Right atrium auricular region (tissue), 2 donors: Measurements from ENCODE around the gene CRYAB. TPM values are rescaled to one million over a fixed set of nuclear protein-coding genes. Genes with fewer than 3 reads are reported as not detected.
"Not testable (repeated sequence)": the region's sequence is repeated elsewhere in the genome, so short reads cannot be mapped to it uniquely, and the experiment has no call there.

Source experiments
- DNase-seq: peaks from one replicate; pipeline ENCODE4 v3.0.0-alpha.2; 2019; ENCODE audit warnings: low spot score
- H3K27ac ChIP-seq, 2 donors: fragments of 200-600 bp; sonication (generic); 1 replicate in 1 of 2; 2 replicates in 1 of 2; pipeline ENCODE4 v1.5.1; 2016 to 2019
- H3K27me3 ChIP-seq, 2 donors: fragments of 200-600 bp; sonication (generic); one replicate each; pipeline versions ENCODE4 v1.5.1 to v1.6.0; 2017 to 2019
- H3K36me3 ChIP-seq: fragments of 200-600 bp; sonication (generic); one replicate; pipeline ENCODE4 v1.5.1; 2016
- H3K4me1 ChIP-seq, 2 donors: fragments of 200-600 bp; sonication (generic); one replicate each; pipeline versions ENCODE4 v1.5.1 to v1.6.0; 2017 to 2019
- H3K4me3 ChIP-seq, 2 donors: fragments of 200-600 bp; sonication (generic); 1 replicate in 1 of 2; 2 replicates in 1 of 2; pipeline ENCODE4 v1.5.1; 2017 to 2019; ENCODE audit warnings: mild to moderate bottlenecking in 1 of 2, moderate library complexity in 1 of 2
- H3K9me3 ChIP-seq, 2 donors: fragments of 200-600 bp; sonication (generic); one replicate each; pipeline ENCODE4 v1.5.1; 2019
- CTCF ChIP-seq, 2 donors: fragments of 200-600 bp; sonication (generic); IDR thresholded peaks; one replicate each; pipeline ENCODE4 v1.5.1; 2019; ENCODE audit warnings: antibody characterized with exemption in 2 of 2
- total RNA-seq, 2 donors: library from RNA; depleted of rRNA; stranded (reverse); fragments of >200 nt; gene quantifications; one replicate each; pipeline ENCODE4 v1.1.0, GENCODE V29; 2016

CRYAB gene
- total RNA-seq, 2 donors from 2014 or later: 2,961 to 3,608 TPM

GRCh38 chr11:111906680-111907079 is 4.9 kb downstream of the CRYAB start:
- no peak for DNase-seq
- H3K4me1 ChIP-seq: no peaks in the 10 kb centered on the region

DNA sequence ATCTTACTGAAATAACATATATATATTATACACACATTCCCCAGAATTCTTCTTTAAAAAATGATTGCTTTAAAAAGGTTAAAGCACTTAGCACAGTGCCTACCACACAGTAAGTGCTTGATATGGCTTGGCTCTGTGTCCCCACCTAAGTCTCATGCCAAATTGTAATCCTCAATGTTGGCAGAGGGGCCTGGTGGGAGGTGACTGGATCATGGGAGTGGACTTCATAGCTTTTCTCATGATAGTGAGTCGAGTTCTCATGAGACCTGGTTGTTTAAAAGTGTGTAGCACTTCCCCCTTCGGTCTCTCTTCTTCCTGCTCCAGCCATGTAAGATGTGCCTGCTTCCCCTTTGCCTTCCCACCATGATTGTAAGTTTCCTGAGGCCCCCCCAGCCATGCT is 6.2 kb downstream of the CRYAB start:
- Histone ChIP-seq H3K27me3 (no peaks in the 10 kb centered on the region), H3K27ac (peak overlapping the region; percentile 98 to 100), H3K4me3 (no peak overlapping the region), H3K9me3 (no peaks in the 10 kb centered on the region), H3K4me1 (no peaks in the 10 kb centered on the region), H3K36me3 (peaks cover 27% of the 10 kb centered on the region)
- DNase-seq: no peak
- TF ChIP-seq CTCF (IDR thresholded peaks at IDR 0.05): no peak

More at GRCh38 chr11:111906680-111907079, 4.9 kb downstream of the CRYAB start:
- Histone ChIP-seq H3K27ac (peak overlapping the region; percentile 98 to 100), H3K4me3 (no peak overlapping the region), H3K27me3 (no peaks in the 10 kb centered on the region), H3K9me3 (no peaks in the 10 kb centered on the region), H3K36me3 (peaks cover 35% of the 10 kb centered on the region)
- no peak for TF ChIP-seq CTCF (IDR thresholded peaks at IDR 0.05)

DNA sequence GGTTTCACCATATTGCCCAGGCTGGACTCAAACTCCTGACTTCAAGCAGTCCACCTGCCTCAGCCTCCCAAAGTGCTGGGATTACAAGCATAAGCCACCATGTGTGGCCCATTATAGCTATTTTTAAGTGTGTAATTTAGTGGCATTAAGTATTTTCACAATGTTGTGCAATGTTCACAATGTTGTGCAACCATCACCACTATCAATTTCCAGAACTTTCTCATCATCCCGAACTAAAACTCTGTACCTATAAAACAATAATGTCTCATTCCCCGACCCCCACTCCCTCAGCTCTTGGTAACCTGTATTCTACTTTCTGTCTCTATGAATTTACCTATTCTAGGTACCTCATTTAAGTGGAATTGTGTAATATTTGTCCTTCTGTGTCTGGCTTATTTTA is 24.7 kb downstream of the CRYAB start:
- DNase-seq: no peak
- no peak overlapping the region for H3K27ac ChIP-seq
- H3K4me3 ChIP-seq: no peak overlapping the region
- H3K9me3 ChIP-seq: no peaks in the 10 kb centered on the region
- TF ChIP-seq CTCF (IDR thresholded peaks at IDR 0.05): no peak
- no peaks in the 10 kb centered on the region for H3K27me3 ChIP-seq
- no peaks in the 10 kb centered on the region for H3K36me3 ChIP-seq
- H3K4me1 ChIP-seq: no peaks in the 10 kb centered on the region

GRCh38 chr11:111886032-111886431 is 25.5 kb downstream of the CRYAB start:
- Histone ChIP-seq H3K27ac (no peak overlapping the region), H3K4me1 (no peaks in the 10 kb centered on the region), H3K36me3 (no peaks in the 10 kb centered on the region), H3K9me3 (no peaks in the 10 kb centered on the region), H3K27me3 (no peaks in the 10 kb centered on the region), H3K4me3 (no peak overlapping the region)
- no peak for DNase-seq
- no peak for TF ChIP-seq CTCF (IDR thresholded peaks at IDR 0.05)

GRCh38 chr11:111885053-111885452 is 26.5 kb downstream of the CRYAB start:
- not testable (repeated sequence) for H3K4me3 ChIP-seq, H3K27ac ChIP-seq, H3K9me3 ChIP-seq, DNase-seq, H3K4me1 ChIP-seq, H3K27me3 ChIP-seq, H3K36me3 ChIP-seq

- Histone ChIP-seq H3K36me3 (no peaks in the 10 kb centered on the region), H3K27ac (no peak overlapping the region)
- TF ChIP-seq CTCF (IDR thresholded peaks at IDR 0.05): no peak
Measured at GRCh38 chr11:111882202-111882601, 29.4 kb downstream of the CRYAB start.

More at GRCh38 chr11:111882202-111882601, 29.4 kb downstream of the CRYAB start:
- H3K4me3 ChIP-seq: no peak overlapping the region
- H3K4me1 ChIP-seq: peaks cover 0 to 14% of the 10 kb centered on the region in 2 donors
- H3K27me3 ChIP-seq: no peaks in the 10 kb centered on the region
- DNase-seq: no peak
- no peaks in the 10 kb centered on the region for H3K9me3 ChIP-seq
